CD4-positive, alpha-beta T cell treated with Interleukin-6 for 4 hours (primary cell): ENCODE results near the gene NUFIP2.
"Not testable (repeated sequence)": the region's sequence is repeated elsewhere in the genome, so short reads cannot be mapped to it uniquely, and the experiment has no call there.

Experiments used
- DNase-seq: peaks from one replicate; pipeline ENCODE4 v3.0.0-alpha.2; 2020; ENCODE audit warnings: mixed read lengths

Gene NUFIP2

GRCh38 chr17:29279397-29280070, 14.4 kb downstream of the NUFIP2 start:
- DNase-seq, result no peak

GRCh38 chr17:29278692-29279091, 15.3 kb downstream of the NUFIP2 start:
- no peak for DNase-seq

- DNase-seq, result no peak
Observed at GRCh38 chr17:29273924-29274323, 20.0 kb downstream of the NUFIP2 start.

- DNase-seq, result not testable (repeated sequence)
Observed at GRCh38 chr17:29271980-29272379, 22.0 kb downstream of the NUFIP2 start.

- DNase-seq, result no peak
Observed at GRCh38 chr17:29263916-29264315, 30.0 kb downstream of the NUFIP2 start.

GRCh38 chr17:29257756-29258155, 36.2 kb downstream of the NUFIP2 start:
- DNase-seq, result no peak

GRCh38 chr17:29256735-29257466, 37.0 kb downstream of the NUFIP2 start:
- no peak for DNase-seq

- no peak for DNase-seq
Observed at GRCh38 chr17:29255926-29256522, 37.9 kb downstream of the NUFIP2 start.

- DNase-seq, result no peak
Observed at GRCh38 chr17:29253037-29253436, 40.9 kb downstream of the NUFIP2 start.

GRCh38 chr17:29252101-29252791, 41.7 kb downstream of the NUFIP2 start:
- no peak for DNase-seq

- DNase-seq, result no peak
Observed at GRCh38 chr17:29251184-29251583, 42.8 kb downstream of the NUFIP2 start.

- DNase-seq, result no peak
Observed at GRCh38 chr17:29250666-29251065, 43.3 kb downstream of the NUFIP2 start.

GRCh38 chr17:29248845-29249244, 45.1 kb downstream of the NUFIP2 start:
- no peak for DNase-seq

GRCh38 chr17:29247219-29247618, 46.7 kb downstream of the NUFIP2 start:
- no peak for DNase-seq

- no peak for DNase-seq
Observed at GRCh38 chr17:29246628-29247027, 47.3 kb downstream of the NUFIP2 start, which contains the start of gene CRYBA1. Gene CRYBA1 (plus strand): TSS chr17:29246859. CDS start chr17:29246864, 5 bp downstream.

GRCh38 chr17:29245401-29245800, 48.5 kb downstream of the NUFIP2 start:
- DNase-seq, result no peak

GRCh38 chr17:29243792-29244191, 50.2 kb downstream of the NUFIP2 start:
- no peak for DNase-seq

GRCh38 chr17:29242790-29243189, 51.2 kb downstream of the NUFIP2 start:
- no peak for DNase-seq

GRCh38 chr17:29242051-29242450, 51.9 kb downstream of the NUFIP2 start:
- no peak for DNase-seq

GRCh38 chr17:29240968-29241963, 52.7 kb downstream of the NUFIP2 start:
- DNase-seq, result no peak

GRCh38 chr17:29240477-29240876, 53.5 kb downstream of the NUFIP2 start:
- no peak for DNase-seq
